GM19463 (cell line): Measurements from ENCODE around the gene ATXN7L3.
"Not testable (repeated sequence)": the region's sequence is repeated elsewhere in the genome, so short reads cannot be mapped to it uniquely, and the experiment has no call there.

ENCODE experiments used
- ATAC-seq: cut with Tn5 transposase; IDR thresholded peaks from one replicate; pipeline ENCODE4 v1.9.1; 2021; ENCODE audit warnings: mild to moderate bottlenecking, moderate library complexity; ENCODE audit not compliant: unreplicated experiment

The ATXN7L3 gene

GRCh38 chr17:44177640-44178039, 22.0 kb downstream of the ATXN7L3 start:
- ATAC-seq, result no peak

DNA sequence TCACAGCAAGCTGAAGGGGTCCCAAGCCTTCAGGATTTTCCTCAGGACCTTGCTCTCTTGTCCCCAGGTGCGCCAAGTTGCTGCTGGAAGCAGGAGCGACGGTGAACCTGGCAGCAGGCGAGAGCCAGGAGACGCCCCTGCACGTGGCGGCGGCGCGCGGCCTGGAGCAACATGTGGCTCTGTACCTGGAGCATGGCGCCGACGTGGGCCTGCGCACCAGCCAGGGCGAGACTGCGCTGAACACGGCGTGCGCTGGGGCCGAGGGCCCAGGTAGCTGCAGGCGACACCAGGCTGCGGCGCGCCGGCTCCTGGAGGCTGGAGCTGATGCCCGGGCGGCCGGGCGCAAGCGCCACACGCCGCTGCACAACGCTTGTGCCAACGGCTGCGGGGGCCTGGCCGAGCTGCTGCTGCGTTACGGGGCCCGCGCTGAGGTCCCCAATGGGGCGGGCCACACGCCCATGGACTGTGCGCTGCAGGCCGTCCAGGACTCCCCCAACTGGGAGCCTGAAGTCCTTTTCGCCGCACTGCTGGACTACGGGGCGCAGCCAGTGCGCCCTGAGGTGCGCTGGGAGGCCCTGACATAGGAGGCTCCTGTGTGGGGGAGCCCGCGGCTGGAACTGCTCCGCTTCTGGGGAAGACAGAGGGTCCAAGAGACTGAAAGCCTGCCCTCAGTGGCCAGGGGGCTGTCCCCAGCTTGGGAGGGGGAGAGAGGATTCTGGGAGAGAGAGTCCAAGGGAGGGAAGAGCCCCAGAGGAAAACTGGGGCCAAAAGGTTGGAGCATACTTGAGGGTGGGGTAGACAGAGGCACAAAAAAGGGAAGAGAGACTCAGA, 22.8 kb downstream of the ATXN7L3 start:
- no peak for ATAC-seq

DNA sequence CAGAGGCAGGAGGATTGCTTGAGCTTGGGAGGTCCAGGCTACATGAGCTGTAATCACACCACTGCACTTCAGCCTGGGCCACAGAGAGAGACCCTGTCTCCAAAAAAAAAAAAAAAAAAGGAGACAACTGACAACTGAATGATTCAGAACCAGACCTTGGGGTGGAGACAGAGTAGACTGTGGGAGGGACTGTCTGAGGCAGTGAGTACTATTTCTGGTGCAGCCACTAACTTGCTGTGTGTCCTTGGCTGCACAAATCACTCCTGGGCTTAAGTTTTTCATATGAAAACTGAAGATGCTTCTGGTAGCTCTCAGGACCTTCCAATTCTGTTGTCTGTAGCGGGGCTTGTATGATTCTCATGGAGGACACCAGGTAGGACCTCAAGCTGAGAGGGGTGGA, 23.4 kb downstream of the ATXN7L3 start:
- ATAC-seq, result no peak

DNA sequence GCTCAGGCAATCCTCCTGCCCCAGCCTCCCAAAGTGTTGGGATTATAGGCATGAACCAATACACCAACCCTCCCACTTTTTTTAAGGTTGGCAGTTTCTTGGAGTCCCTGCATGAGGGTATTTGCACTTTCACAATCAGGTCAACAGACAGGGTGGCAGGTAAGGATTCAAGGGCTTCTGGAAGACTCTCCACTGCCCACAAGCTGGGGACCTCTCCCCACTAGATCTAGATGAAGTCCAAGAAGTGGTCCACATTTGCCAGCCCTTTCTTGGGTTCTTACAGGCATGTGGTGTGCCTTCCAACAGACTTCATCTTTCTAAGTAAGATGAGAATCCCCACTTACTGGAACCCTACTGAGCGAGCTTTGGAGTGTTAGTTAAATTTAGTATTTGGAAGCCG, 25.3 kb downstream of the ATXN7L3 start:
- no peak for ATAC-seq

DNA sequence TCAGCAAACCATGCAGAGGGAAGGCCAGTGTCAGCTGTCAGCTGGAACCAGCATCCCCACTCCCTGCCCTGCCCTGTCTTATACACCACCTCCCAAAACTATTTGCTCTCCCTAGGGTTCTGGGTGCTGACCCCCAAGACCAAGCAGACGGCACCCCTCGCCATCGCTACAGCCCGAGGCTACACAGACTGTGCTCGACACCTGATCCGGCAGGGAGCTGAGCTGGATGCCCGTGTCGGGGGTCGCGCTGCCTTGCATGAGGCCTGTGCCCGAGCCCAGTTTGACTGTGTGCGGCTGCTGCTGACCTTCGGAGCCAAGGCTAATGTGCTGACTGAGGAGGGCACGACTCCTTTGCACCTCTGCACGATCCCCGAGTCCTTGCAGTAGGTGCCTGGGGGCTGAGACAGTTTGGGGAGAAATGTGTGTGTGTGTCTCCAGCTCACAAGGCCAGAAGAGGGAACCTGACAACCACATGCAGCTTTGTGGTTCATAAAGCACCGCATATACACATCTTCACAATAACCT, 27.7 kb downstream of the ATXN7L3 start:
- no peak for ATAC-seq

GRCh38 chr17:44170499-44171201, 29.0 kb downstream of the ATXN7L3 start, which contains the start of gene ASB16:
TSS of gene ASB16 (plus strand) at chr17:44170704. CDS start at chr17:44170790, 86 bp downstream.
- ATAC-seq, result no peak

- no peak for ATAC-seq
Observed at GRCh38 chr17:44170135-44170498, 29.6 kb downstream of the ATXN7L3 start.

DNA sequence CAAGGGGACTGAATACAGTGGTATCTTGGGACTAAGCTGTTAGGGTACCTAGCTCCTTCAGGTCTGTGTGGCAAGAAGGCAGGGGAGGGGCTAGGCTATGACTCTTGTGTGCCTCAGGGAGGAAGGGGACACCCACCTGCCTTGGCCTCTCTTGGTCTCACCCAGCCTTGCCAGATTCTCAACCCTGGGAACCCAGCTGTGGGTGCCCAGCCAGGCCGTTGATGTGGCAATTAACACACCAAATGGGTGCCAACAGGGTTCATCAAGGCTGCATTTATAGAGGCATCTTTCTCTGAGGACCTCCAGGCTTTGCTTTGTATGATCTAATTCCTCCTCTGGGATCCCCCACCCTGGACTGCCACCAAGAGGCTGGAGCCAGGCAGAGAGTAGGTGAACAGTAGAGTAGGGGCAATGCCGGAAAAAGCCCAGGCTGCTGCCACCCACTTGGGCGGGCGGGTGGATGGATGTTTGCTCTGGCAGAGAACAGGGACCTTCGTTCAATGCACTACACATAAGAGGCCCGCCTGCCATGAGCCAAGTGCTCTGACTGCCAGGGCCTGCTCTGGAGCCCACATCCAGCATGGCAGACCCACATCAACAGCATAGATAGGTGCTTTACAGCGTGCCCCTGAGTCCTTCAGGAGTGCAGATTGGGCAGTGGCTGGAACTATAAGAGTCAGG, 32.4 kb downstream of the ATXN7L3 start:
- ATAC-seq, result no peak

DNA sequence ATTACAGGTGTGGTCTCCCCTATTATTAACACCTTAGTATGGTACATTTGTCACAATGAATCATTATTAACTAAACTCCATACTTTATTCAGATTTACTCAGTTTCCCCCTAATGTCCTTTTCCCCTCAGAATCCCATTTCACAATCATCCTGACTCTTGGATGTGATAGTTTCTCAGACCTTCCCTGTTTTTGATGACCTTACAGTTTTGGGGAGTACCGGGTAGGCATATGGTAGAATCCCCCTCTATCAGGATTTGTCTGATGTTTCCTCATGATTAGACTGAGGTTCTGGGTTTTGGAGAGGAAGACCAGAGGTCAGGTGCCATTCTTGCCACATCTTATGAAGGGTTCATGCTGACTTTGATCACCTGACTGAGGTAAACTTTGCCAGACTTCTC, 35.2 kb downstream of the ATXN7L3 start:
- no peak for ATAC-seq

GRCh38 chr17:44159519-44160210, 40.0 kb downstream of the ATXN7L3 start:
- ATAC-seq, result no peak

DNA sequence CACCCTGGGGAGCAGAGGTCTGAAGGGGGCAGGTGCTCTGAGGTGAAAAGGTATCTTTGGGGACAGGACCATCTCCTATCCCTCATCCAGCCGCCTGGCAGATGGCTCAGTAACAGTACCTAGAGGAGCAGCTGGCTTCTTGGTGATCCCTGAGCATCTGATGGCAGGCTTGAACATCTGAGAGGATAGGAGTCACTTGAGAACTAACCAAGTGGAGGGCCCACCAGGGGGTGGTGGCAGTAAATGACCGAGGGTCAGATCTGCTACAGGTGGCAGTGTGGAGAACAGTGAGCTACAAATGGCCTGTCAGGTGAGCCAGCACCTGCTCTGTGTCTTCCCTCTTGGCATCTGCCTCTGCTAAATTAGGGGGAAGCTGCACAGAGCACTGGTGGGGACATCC, 44.2 kb downstream of the ATXN7L3 start:
- no peak for ATAC-seq

DNA sequence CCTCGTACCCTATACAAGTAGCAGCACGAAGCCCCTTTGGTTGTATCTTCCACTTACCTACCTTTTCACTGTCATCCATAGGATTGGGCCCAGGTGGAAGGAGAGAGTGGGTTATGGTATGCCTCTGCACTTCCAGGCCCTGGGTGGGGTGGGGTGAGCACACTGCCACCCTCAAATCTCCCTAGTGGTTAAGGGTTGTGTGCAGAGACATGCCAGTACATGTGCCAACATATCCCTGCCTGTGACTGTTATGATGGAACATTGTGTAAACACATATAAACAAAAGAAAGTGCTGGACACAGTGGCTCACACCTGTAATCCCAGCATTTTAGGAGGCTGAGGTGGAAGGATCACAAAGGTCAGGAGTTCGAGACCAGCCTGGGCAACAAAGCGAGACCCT, 46.8 kb downstream of the ATXN7L3 start:
- no peak for ATAC-seq

GRCh38 chr17:44149750-44150329, 49.8 kb downstream of the ATXN7L3 start:
- ATAC-seq, result no peak

DNA sequence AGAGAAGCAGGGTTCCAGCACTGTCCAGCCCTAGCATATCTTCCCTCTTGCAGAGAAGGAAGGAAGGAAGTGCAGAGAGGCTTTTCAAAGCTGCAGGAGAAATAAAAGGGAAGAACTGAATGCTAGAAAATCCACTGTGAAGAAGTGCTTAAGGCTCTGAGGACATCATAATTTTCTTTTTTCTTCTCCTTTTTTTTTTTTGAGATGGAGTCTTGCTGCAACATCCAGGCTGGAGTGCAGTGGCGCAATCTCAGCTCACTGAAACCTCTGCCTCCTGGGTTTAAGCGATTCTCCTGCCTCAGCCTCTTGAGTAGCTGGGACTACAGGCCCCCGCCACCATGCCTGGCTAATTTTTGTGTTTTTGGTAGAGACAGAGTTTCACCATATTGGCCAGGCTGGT, 50.6 kb downstream of the ATXN7L3 start:
- ATAC-seq, result not testable (repeated sequence)

- no peak for ATAC-seq
Observed at GRCh38 chr17:44147812-44148211, 51.9 kb downstream of the ATXN7L3 start.

- no peak for ATAC-seq
Observed at GRCh38 chr17:44146375-44147346, 53.0 kb downstream of the ATXN7L3 start.

DNA sequence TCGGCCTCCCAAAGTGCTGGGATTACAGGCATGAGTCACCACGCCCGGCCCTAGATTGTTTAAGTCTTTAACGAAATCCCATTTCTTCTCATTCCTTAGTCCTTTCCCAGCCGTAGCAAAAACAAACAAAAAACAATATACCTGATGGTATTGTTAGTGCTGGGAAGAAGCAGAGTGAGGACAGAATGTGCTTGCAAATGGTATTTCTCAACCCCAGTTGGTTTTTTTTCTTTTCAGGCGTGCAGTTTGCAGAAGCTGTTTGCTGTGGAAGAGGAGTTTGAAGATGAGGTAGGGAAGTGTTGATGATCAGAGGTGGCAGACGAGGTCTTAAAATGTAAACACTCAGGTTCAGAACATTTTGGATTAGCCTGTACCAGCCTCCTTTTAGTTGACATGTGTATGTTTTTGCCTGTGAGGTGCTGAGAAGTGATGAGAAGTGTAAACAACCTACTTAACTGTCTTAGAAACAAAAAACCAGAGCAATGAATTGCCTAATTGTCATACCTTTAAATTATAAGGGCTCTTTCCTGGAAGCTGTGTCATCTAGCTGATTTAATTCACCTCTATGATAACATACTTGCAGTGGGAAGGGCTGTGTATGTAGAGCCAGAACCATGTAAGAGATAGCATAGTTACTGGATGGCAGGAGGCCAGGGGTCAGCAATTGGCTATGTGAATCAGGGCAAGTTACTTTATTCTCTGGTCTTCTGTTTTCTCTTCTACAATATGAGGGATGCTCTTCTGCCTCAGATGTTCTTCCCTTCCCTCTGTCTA, 54.5 kb downstream of the ATXN7L3 start:
- no peak for ATAC-seq

- not testable (repeated sequence) for ATAC-seq
Observed at GRCh38 chr17:44143921-44144320, 55.8 kb downstream of the ATXN7L3 start.
